NCI-H1436 treated with DMSO at 0.1 percent for 48 hours (cell line): ENCODE data around the gene DAG1.
A peak's percentile ranks its signal among the peaks of the same experiment; 100 is the strongest.

Source experiments
- DNase-seq: peaks from one replicate; lab custom pipeline; 2025; lab: John Stamatoyannopoulos, UW

DAG1 gene

DNA sequence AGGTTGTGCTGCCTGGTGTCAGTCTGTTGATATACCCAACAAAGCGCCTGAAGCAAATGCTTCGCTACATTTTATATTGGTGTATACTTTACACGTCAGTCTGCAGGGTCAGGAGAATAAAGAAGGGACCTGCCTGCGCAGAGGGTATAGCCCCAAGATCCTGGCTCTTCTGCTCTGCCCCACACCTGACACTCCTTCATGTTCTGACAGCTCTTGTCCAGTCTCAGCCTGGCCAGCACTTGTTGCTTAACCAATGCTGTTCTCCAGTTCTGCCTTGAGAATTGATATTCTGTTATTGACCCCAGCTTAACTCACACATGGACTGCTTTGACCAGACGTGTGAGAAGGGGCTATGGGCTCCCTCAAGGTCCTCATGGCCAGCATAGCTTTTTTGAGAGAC is 48.4 kb downstream of the DAG1 start:
- DNase-seq, result no peak

GRCh38 chr3:49519296-49519695 is 49.2 kb downstream of the DAG1 start:
- no peak for DNase-seq

GRCh38 chr3:49519916-49520385 is 49.9 kb downstream of the DAG1 start:
- no peak for DNase-seq

- no peak for DNase-seq
These were observed 54.0 kb downstream of the DAG1 start for GRCh38 chr3:49523756-49524747.

GRCh38 chr3:49529567-49529966 is 59.5 kb downstream of the DAG1 start:
- DNase-seq, result no peak

GRCh38 chr3:49530231-49530630 is 60.2 kb downstream of the DAG1 start:
- no peak for DNase-seq

DNA sequence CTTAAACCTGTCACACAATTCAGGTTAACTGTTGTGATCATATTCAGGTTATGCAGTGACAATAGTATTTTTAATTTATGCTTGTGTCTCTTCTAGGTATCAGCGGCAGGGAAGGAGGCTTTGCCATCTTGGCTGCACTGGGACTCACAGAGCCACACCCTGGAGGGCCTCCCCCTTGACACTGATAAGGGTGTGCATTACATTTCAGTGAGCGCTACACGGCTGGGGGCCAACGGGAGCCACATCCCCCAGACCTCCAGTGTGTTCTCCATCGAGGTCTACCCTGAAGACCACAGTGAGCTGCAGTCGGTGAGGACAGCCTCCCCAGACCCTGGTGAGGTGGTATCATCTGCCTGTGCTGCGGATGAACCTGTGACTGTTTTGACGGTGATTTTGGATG is 60.6 kb downstream of the DAG1 start:
- no peak for DNase-seq

GRCh38 chr3:49531218-49531617 is 61.2 kb downstream of the DAG1 start:
- no peak for DNase-seq

DNA sequence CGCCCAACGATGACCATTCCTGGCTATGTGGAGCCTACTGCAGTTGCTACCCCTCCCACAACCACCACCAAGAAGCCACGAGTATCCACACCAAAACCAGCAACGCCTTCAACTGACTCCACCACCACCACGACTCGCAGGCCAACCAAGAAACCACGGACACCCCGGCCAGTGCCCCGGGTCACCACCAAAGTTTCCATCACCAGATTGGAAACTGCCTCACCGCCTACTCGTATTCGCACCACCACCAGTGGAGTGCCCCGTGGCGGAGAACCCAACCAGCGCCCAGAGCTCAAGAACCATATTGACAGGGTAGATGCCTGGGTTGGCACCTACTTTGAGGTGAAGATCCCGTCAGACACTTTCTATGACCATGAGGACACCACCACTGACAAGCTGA is 61.6 kb downstream of the DAG1 start:
- no peak for DNase-seq

DNA sequence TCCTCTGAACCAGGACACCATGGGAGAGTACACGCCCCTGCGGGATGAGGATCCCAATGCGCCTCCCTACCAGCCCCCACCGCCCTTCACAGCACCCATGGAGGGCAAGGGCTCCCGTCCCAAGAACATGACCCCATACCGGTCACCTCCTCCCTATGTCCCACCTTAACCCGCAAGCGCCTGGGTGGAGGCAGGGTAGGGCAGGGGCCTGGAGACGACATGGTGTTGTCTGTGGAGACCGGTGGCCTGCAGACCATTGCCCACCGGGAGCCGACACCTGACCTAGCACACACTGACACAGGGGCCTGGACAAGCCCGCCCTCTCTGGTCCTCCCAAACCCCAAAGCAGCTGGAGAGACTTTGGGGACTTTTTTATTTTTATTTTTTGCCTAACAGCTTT is 63.0 kb downstream of the DAG1 start:
- no peak for DNase-seq

DNA sequence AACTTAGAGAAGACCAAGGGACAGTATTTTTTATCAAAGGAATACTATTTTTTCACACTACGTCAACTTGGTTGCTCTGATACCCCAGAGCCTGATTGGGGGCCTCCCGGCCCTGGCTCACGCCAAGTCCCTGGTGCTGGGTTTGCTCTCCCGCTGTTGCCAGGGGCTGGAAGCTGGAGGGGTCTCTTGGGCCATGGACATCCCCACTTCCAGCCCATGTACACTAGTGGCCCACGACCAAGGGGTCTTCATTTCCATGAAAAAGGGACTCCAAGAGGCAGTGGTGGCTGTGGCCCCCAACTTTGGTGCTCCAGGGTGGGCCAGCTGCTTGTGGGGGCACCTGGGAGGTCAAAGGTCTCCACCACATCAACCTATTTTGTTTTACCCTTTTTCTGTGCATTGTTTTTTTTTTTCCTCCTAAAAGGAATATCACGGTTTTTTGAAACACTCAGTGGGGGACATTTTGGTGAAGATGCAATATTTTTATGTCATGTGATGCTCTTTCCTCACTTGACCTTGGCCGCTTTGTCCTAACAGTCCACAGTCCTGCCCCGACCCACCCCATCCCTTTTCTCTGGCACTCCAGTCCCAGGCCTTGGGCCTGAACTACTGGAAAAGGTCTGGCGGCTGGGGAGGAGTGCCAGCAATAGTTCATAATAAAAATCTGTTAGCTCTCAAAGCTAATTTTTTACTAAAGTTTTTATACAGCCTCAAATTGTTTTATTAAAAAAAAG is 63.9 kb downstream of the DAG1 start:
- no peak for DNase-seq

DNA sequence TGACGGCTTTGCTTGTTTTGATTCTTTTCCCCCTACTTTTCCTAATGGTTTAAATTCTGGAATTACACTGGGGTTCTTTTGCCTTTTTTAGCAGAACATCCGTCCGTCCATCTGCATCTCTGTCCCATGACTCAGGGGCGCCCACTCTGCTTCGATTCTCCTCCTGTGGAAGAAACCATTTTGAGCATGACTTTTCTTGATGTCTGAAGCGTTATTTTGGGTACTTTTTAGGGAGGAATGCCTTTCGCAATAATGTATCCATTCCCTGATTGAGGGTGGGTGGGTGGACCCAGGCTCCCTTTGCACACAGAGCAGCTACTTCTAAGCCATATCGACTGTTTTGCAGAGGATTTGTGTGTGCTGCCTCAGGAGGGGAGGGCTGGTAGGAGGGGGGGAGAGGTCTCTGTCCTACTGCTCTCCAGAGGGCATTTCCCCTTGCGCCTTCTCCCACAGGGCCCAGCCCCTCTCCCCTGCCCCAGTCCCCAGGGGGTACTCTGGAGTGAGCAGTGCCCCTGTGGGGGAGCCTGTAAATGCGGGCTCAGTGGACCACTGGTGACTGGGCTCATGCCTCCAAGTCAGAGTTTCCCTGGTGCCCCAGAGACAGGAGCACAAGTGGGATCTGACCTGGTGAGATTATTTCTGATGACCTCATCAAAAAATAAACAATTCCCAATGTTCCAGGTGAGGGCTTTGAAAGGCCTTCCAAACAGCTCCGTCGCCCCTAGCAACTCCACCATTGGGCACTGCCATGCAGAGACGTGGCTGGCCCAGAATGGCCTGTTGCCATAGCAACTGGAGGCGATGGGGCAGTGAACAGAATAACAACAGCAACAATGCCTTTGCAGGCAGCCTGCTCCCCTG is 64.7 kb downstream of the DAG1 start:
- no peak for DNase-seq

- no peak for DNase-seq
These were observed 66.2 kb downstream of the DAG1 start for GRCh38 chr3:49535971-49536874.

DNA sequence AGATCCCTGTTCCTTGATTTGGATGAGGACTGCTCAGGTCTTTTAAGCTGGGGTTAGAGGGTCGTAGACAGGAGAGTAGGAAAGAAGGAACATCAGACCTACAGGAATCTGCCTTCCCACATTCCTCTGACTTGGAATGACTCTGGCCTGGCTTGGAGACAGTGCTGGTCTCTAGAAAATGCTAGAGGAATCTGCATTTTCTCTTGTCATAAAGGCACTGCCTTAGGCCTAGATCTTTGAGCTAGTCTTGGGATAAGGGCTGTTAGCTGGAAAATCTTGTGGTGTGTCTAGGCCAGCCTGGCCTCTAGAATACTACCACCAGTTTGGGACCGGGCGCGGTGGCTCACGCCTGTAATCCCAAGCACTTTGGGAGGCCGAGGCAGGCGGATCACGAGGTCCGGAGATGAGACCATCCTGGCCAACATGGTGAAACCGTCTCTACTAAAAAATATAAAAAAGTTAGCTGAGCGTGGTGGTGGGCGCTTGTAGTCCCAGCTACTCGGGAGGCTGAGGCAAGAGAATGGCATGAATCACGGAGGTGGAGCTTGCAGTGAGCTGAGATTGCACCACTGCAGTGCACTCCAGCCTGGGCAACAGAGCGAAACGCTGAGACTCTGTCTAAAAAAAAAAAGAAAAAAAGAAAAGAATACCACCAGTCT is 66.9 kb downstream of the DAG1 start:
- no peak for DNase-seq

- DNase-seq, result peak; percentile 30
These were observed 69.8 kb downstream of the DAG1 start for GRCh38 chr3:49539659-49540560.

GRCh38 chr3:49552087-49552486 is 82.0 kb downstream of the DAG1 start:
- no peak for DNase-seq

- no peak for DNase-seq
These were observed 83.2 kb downstream of the DAG1 start for GRCh38 chr3:49553324-49553691.

DNA sequence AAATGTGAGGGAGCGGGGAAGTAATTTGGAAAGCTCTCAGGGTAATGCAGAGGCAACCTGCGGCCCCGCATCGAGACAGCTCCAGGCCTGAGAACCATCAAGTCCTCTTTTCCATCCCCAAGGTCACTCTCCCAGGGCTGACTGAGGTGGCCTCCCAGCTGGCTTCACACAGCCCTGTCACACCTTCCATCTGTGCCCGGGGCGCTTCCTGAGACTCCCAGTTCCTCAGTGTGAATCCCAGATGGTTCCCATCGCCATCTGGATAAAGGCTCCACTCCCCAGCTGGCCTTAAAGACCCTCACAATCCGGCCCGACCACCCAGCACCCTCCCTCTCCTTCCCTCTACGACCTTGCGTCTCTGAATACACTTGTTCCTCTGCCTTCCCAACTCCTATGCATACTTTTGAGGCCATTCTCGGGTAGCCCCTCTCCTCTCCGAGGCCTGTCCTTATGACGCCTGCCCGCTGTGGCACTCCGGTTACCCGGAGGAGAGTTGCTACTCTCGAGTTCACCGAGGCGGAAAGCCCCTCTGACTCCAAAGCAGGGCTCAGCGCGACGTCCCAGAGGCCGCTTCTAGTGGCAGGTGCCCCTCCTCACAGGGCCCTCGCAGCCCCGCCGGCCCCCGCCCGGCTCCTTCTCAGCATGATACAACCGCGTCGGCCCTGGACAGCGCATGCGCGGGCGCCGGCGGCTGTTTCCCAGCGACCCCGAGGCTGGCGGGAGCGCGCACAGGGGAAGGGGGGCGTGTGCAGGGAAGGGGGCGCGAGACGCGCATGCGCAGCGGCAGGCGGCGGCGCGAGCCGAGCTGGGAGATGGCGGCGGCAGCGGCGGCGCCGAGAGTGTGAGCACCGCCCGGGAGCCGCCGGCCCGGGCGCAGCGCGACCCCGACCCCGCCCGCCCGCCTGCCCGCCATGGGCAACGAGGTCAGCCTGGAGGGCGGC is 83.9 kb downstream of the DAG1 start, which contains the start of gene BSN:
BSN (plus strand) TSS at position 786 of the 941 bp plus-strand sequence; CDS start at position 912, 126 bp downstream.
- peak; percentile 31 for DNase-seq
